HG02642 (cell line): ENCODE data around the gene AGR2.
"Not testable (repeated sequence)": the region's sequence is repeated elsewhere in the genome, so short reads cannot be mapped to it uniquely, and the experiment has no call there.

Experiments
- ATAC-seq: cut with Tn5 transposase; IDR thresholded peaks from one replicate; pipeline ENCODE4 v1.9.1; 2021; ENCODE audit warnings: mild to moderate bottlenecking; ENCODE audit not compliant: unreplicated experiment, poor library complexity

AGR2 gene

GRCh38 chr7:16804674-16805439 is at the start of gene AGR2:
AGR2 (minus strand) TSS chr7:16804999; CDS start chr7:16801796, 3,203 bp downstream.
- no peak for ATAC-seq

DNA sequence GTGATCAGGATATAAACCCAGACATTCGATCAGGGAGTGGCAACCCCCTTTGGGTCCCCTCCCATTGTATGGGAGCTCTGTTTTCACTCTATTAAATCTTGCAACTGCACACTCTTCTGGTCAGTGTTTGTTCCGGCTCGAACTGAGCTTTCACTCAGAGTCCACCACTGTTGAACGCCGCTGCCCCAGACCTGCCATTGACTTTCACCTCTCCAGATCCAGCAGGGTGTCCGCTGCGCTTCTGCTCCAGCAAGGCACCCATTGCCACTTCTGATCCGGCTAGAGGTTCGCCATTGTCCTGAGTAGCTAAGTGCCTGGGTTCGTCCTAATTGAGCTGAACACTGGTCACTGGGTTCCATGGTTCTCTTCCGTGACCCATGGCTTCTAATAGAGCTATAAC is 48.4 kb upstream of the AGR2 start:
- not testable (repeated sequence) for ATAC-seq

- no peak for ATAC-seq
These were observed 47.0 kb upstream of the AGR2 start for GRCh38 chr7:16851829-16852228.

GRCh38 chr7:16850614-16851466 is 46.0 kb upstream of the AGR2 start:
- ATAC-seq, result no peak

DNA sequence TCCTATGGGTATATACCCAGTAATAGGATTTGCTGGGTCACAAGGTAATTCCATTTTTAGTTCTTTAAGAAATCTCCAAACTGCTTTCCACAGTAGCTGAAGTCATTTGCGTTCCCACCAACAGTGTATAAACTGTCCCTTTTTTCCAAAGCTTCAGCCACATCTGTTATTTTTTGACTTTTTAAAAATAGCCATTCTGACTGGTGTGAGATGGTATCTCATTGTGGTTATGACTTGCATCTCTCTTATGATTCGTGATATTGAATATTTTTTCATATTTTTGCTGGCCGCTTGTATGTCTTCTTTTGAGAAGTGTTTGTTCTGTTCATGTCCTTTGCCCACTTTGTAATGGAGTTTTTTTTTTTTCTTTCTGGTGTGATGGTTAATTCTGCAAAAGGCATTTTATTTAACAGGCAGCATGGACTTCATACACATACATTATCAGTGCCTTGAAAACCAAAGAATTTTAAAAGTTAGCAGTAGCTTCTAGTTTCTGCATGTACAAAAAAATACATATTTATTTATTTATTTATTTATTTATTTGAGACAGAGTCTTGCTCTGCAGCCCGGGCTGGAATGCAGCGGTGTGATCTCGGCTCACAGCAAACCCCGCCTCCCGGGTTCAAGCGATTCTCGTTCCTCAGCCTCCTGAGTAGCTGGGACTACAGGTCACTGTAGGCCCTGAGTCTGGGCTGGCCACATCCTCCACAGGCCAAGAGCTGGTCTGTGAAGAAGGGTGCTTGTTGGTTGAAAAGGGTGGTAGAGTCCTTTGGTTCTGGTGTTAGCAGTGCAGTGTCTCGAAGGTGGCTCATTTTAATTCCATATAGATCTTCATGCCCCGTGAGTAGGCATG is 44.7 kb upstream of the AGR2 start:
- no peak for ATAC-seq

DNA sequence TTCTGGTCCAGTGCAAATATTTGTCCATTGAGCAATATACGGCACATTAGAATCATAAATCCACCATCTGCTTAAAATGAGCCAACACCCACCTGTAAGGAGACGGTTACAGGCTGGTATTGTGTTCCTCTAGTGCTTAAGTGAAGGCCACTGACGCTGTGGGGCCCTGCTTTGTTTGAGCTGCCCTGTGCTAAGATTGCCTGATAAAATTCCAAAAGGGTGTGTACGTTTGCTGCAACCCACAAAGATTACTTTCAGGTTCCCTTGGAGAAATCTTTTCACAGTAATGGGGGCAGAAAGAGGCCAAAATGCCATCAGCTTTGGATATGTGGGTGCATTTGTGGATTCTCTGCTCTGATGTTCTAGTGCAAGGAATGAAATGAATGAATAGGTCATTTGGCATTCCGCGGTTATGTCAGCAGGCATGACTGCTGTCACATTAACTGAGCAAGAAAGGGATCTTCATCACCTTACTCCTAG is 42.6 kb upstream of the AGR2 start:
- ATAC-seq, result no peak

DNA sequence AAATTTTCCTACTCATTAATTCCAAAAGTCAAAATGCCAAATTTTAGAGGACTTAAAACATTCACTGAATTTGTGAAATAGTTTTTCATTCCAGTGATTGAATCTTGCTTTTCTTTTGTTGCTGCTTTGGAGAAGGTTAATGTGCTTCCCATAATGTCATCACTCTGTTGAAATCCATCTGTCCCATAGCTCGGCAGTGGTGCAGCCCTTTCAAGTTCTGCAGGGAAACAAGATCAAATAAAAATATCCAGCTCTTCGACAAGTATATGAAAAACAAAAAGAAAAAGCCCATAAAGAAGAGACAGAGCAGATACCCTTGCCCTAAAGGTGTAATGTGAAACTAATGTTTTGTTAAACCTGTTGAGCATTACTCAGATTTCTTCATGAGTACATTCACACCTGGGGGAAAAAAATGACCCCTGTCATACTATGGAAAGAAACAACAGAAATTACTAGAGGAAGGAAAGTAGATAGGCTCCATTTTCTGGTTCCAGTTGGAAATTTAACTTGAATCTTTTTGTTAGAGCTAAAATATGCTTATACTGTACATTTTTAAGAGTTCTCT is 41.9 kb upstream of the AGR2 start:
- no peak for ATAC-seq

- ATAC-seq, result no peak
These were observed 40.9 kb upstream of the AGR2 start for GRCh38 chr7:16845746-16846145.

DNA sequence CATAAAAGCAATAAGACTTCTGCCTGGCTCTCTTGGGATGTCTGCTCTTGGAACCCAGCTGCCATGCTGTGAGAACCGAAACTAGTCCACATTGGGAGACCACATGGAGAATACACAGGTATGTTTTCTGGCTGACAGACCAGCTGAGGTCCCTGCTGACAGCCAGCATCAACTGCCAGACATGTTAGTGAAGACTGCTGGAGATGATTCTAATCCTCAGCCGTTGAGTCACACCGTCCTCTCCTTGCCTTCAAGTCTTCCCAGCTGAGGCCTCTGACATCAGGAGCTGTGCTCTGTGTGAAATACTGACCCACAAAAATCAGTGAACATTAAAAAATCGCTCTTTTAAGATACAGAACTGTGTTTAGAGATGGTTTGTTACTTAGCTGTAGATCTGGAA is 36.9 kb upstream of the AGR2 start:
- no peak for ATAC-seq

DNA sequence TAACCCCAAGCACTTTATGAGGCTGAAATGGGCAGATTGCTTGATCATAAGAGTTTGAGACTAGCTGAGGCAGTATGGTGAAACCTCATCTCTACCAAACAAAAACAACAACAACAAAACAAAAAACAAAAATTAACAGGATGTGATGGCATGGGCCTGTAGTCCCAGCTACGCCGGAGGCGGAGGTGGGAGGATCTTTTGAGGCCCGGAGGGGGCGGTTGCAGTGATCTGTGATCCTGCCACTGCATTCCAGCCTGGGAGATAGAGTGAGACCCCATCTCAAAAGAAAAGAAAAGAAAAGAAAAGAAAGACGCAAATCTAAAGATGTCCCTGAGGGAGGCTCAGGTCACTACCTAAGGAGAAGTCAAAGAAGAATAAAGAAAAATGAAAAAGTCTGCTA is 35.3 kb upstream of the AGR2 start:
- ATAC-seq, result no peak

- ATAC-seq, result no peak
These were observed 34.8 kb upstream of the AGR2 start for GRCh38 chr7:16839646-16840045.

- ATAC-seq, result no peak
These were observed 34.1 kb upstream of the AGR2 start for GRCh38 chr7:16838891-16839290.

GRCh38 chr7:16838386-16838785 is 33.6 kb upstream of the AGR2 start:
- ATAC-seq, result no peak

- no peak for ATAC-seq
These were observed 31.7 kb upstream of the AGR2 start for GRCh38 chr7:16836481-16836880.

DNA sequence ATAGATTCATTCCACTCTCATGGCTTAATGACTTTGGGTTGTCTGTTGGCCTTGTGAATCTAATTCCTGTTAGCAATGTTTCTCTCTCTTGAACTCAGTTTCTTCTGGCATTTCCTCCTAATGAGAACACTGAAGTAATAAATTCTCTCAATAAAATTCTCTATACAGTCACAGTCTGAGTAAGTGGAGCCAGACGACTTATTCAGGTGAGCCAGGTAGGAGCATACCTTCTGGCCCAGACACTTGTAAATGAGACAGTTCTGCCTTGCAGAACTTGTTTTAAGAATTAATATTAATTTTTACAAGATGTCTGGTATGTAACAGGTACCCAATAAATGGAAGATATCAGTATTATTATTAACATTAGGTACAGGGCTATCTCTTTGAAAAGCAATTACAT is 28.6 kb upstream of the AGR2 start:
- no peak for ATAC-seq

DNA sequence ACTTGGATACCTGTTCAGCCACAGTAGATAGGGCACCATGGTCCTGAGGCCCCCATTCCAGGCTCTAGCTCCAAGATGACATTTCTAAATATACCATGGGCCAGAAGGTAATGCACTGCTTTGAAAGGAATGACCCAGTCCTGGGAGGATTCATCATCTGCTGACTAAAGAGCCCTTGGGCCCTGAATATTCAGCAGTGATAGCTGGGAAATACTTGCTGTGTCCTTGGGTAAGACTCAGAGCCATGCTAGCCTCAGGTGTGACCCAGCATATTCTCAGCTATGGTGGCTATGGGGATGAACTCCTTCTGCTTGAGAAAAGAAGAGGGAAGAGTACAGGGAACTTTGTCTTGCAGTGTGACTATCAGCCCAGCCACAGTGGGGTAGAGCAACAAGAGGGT is 21.3 kb upstream of the AGR2 start:
- no peak for ATAC-seq

GRCh38 chr7:16822029-16822428 is 17.2 kb upstream of the AGR2 start:
- no peak for ATAC-seq

GRCh38 chr7:16818732-16819131 is 13.9 kb upstream of the AGR2 start:
- ATAC-seq, result no peak

DNA sequence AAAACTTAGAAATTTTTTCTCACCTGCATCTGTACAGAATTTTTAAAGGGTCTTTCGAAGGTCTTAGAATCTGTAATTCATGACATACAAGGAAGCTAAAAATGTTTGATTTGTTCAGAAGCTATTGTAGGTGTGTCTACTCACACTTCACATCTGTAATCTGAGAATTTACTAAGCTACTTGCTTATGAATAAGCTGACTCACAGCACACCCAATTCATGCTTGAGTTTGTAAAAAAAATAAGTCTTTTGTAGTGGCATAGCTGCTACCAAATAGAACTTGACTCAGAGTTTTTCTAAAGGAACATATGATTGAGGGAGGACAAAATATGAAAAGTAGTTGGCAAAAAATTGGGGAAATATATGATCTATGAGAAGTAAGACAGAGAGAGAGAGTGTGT is 12.7 kb upstream of the AGR2 start:
- ATAC-seq, result no peak

- no peak for ATAC-seq
These were observed 12.0 kb upstream of the AGR2 start for GRCh38 chr7:16816824-16817223.
